Measurements from ENCODE around the gene C3orf80. TPM values are rescaled to one million over a fixed set of nuclear protein-coding genes. Genes with fewer than 3 reads are reported as not detected.

C3orf80 gene
- total and polyA plus RNA-seq, 10 of the 15 experiments (the other 5 are each of a cell fraction or from before 2014, with no cell fraction given): 0.02 to 0.04 TPM; not detected in 8

DNA sequence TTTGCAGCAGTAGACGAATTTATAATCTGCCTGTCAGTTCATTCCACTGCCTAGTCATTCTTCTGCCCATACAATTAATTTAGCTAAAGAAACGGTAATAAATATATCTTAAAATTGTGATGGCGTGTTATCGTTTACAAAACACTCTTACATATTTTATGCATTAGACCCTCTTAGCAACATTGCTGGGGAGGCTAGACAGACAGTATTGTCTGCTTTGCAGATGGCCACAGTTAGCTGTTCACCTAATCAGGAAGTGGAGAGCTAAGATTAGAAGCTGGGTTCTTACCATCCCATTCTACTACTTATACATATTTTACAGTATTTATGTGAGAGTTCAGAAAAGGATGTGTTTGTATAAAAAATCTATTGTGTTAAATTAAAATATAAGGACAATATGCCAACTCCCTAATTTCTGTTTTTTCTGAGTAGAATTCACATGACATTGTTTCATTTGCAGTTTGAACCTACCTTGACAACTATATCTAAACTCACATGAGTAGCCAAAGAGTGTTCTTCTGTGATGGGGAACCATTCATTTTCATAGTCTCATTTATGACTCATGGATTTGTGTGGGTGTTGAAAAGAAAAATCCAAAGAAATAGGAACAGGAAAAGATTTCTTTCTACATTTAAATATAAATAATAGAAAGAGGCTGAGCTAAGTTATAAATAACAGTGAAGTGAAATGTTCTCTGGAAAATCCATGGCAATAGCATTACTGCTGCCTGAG lies 41.7 kb upstream of the C3orf80 start:
- H3K9ac ChIP-seq (ENCODE audit: control insufficient read depth, insufficient read depth, low read length): no peak overlapping the region
- no peaks in the 10 kb centered on the region for H3K4me1 ChIP-seq (ENCODE audit: control insufficient read depth, insufficient read depth, low read length)
- no peaks in the 10 kb centered on the region for H3K9me3 ChIP-seq (replicated peaks; ENCODE audit: control insufficient read depth, insufficient read depth, low read length)
- no TSS peak for BruUV-seq (replicated peaks)
- H3K4me2 ChIP-seq (ENCODE audit: control insufficient read depth, insufficient read depth): no peak overlapping the region
- H3K36me3 ChIP-seq (ENCODE audit: control insufficient read depth in 2 of 2, insufficient read depth in 2 of 2, low read length in 1 of 2): no peaks in the 10 kb centered on the region
- H3K27ac ChIP-seq (ENCODE audit: control insufficient read depth, insufficient read depth): no peak overlapping the region
- H3K4me3 ChIP-seq: no peak overlapping the region
- no peaks in the 10 kb centered on the region for H3K79me2 ChIP-seq (ENCODE audit: control insufficient read depth, insufficient read depth, low read length)
- ChIA-PET SMC1A (ENCODE audit: uncharacterized antibody, unreplicated experiment) (interaction anchor here (1.0 kb wide), 1 partner anchor 12 kb away, joined by 3 read pairs; no protein-coding TSS in a partner anchor), POLR2A (interaction anchor here (0.6 kb wide), 1 partner anchor 146 kb away, joined by 4 read pairs; no protein-coding TSS in a partner anchor), RAD21 (ENCODE audit: unreplicated experiment) (no interaction called here), CTCF (interaction anchor here (1.1 to 1.8 kb wide), 2 partner anchors 21 to 36 kb away, joined by 3 to 6 read pairs; no protein-coding TSS in a partner anchor)
- H4K20me1 ChIP-seq (ENCODE audit: control insufficient read depth, insufficient read depth): no peaks in the 10 kb centered on the region
- ATAC-seq (peak; percentile 54), FAIRE-seq (no peak), DNase-seq (ENCODE audit: low read depth, low spot score) (no peak)
- TF ChIP-seq LARP7 (IDR thresholded peaks at IDR 0.05) (no peak), JUNB (IDR thresholded peaks at IDR 0.05) (peak; percentile 69), NFIC (IDR thresholded peaks at IDR 0.05; ENCODE audit: low read depth, low read length) (peak; percentile 57; the same call in 1 of the 2 replicates)
- TF ChIP-seq, protein P1, sequence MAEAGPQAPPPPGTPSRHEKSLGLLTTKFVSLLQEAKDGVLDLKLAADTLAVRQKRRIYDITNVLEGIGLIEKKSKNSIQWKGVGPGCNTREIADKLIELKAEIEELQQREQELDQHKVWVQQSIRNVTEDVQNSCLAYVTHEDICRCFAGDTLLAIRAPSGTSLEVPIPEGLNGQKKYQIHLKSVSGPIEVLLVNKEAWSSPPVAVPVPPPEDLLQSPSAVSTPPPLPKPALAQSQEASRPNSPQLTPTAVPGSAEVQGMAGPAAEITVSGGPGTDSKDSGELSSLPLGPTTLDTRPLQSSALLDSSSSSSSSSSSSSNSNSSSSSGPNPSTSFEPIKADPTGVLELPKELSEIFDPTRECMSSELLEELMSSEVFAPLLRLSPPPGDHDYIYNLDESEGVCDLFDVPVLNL (IDR thresholded peaks at IDR 0.05; ENCODE audit: low read depth, low read length): no peak
- H2AFZ ChIP-seq (ENCODE audit: control insufficient read depth, low read depth, low read length): no peak overlapping the region
- H3K27me3 ChIP-seq (replicated peaks in 1 of 2; ENCODE audit: control insufficient read depth in 2 of 2, insufficient read depth in 2 of 2, low read length in 1 of 2): no peaks in the 10 kb centered on the region
- WGBS (ENCODE audit: insufficient coverage, insufficient replicate concordance, low lambda C conversion rate, missing lambda C conversion rate): 25% methylated on average over 4 of the region's 4 CpGs
- intact Hi-C loops (cut with micrococcal nuclease; ENCODE audit: unreplicated experiment) (no loop called here), in situ Hi-C loops (cut with MboI) (no loop called here)

DNA sequence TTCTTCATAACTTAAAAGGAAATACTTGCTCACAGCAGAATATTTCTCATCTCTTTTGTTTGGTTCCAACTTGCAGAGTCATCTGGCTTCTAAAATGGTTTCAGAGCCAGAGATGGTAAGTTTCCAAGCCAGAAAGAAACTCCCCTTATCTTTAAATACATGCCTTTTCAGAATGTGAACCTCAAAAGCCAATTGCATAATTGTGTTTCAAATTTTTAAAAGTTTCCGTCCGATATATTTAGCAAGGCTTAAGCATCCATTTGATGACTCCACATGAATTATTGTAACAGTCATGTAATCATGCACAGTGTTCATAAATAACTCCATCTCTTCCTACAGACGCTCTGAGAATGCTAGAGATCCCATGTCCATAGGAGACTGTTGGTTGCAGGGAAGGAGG lies 40.6 kb upstream of the C3orf80 start:
- SMC1A ChIA-PET (ENCODE audit: uncharacterized antibody, unreplicated experiment): no interaction called here
- Histone ChIP-seq H3K27ac (ENCODE audit: control insufficient read depth, insufficient read depth) (no peak overlapping the region), H4K20me1 (ENCODE audit: control insufficient read depth, insufficient read depth) (no peaks in the 10 kb centered on the region), H2AFZ (ENCODE audit: control insufficient read depth, low read depth, low read length) (no peak overlapping the region), H3K4me1 (ENCODE audit: control insufficient read depth, insufficient read depth, low read length) (no peaks in the 10 kb centered on the region), H3K4me3 (no peak overlapping the region), H3K79me2 (ENCODE audit: control insufficient read depth, insufficient read depth, low read length) (no peaks in the 10 kb centered on the region), H3K4me2 (ENCODE audit: control insufficient read depth, insufficient read depth) (no peak overlapping the region), H3K9ac (ENCODE audit: control insufficient read depth, insufficient read depth, low read length) (no peak overlapping the region), H3K27me3 (replicated peaks in 1 of 2; ENCODE audit: control insufficient read depth in 2 of 2, insufficient read depth in 2 of 2, low read length in 1 of 2) (no peaks in the 10 kb centered on the region), H3K36me3 (ENCODE audit: control insufficient read depth in 2 of 2, insufficient read depth in 2 of 2, low read length in 1 of 2) (no peaks in the 10 kb centered on the region), H3K9me3 (replicated peaks; ENCODE audit: control insufficient read depth, insufficient read depth, low read length) (no peaks in the 10 kb centered on the region)
- CTCF ChIA-PET: no interaction called here
- in situ Hi-C loops (cut with MboI): no loop called here
- intact Hi-C loops (cut with micrococcal nuclease; ENCODE audit: unreplicated experiment): no loop called here
- RAD21 ChIA-PET (ENCODE audit: unreplicated experiment): no interaction called here
- no TSS peak for BruUV-seq (replicated peaks)
- TF ChIP-seq MYB (IDR thresholded peaks at IDR 0.05; ENCODE audit: borderline replicate concordance, low read depth, low read length) (no peak), NFIC (IDR thresholded peaks at IDR 0.05; ENCODE audit: low read depth, low read length) (peak; percentile 66; the same call in 1 of the 2 replicates), RUNX3 (IDR thresholded peaks at IDR 0.05; ENCODE audit: low read length) (peak; percentile 54; the same call in 1 of the 2 replicates), FOXM1 (IDR thresholded peaks at IDR 0.05; ENCODE audit: low read depth, low read length) (peak; percentile 66; the same call in 1 of the 2 replicates), CREM (IDR thresholded peaks at IDR 0.05; ENCODE audit: low read depth) (peak; percentile 23; the same call in 1 of the 2 replicates), CBX5 (IDR thresholded peaks at IDR 0.05; ENCODE audit: low read depth) (no peak), MEF2A (IDR thresholded peaks at IDR 0.05; ENCODE audit: insufficient read depth, low read depth, low read length) (peak; percentile 44; the same call in 1 of the 2 replicates), SP1 (IDR thresholded peaks at IDR 0.05; ENCODE audit: low read depth, low read length) (no peak)
- DNase-seq (ENCODE audit: low read depth, low spot score) (no peak), FAIRE-seq (no peak), ATAC-seq (peak; percentile 40)
- WGBS (ENCODE audit: insufficient coverage, insufficient replicate concordance, low lambda C conversion rate, missing lambda C conversion rate): 24% methylated on average over 3 of the region's 3 CpGs
- POLR2A ChIA-PET: no interaction called here

All from GM12878 (cell line).